HEK293 (cell line): Measurements from ENCODE around the gene ZNF236.

Experiments used
- CTCF ChIA-PET: fragments of 350-600 bp; formaldehyde crosslinking; extraction: SDS; loops from one replicate; lab custom pipeline; 2021; ENCODE audit warnings: antibody characterized with exemption; lab: Yijun Ruan, JAX
- POLR2A ChIA-PET: fragments of 300-600 bp; formaldehyde crosslinking; extraction: SDS; loops from one replicate; lab custom pipeline; 2020; ENCODE audit warnings: antibody characterized with exemption, inconsistent platforms; lab: Yijun Ruan, JAX
- H3K27ac ChIP-seq: fragments of 200-500 bp; sonication (Bioruptor generic); 2 replicates; pipeline ENCODE4 v1.5.1; 2014; ENCODE audit warnings: low read depth, low read length, control low read depth, inconsistent platforms; ENCODE audit errors: extremely low read depth
- H3K36me3 ChIP-seq, 2 experiments: fragments of 200-500 bp in 1 of 2; sonication (Bioruptor generic) in 1 of 2; 1 replicate in 1 of 2; 2 replicates in 1 of 2; pipeline ENCODE4 v1.5.1; 2014 to 2017; ENCODE audit warnings: inconsistent platforms in 2 of 2, low read length in 2 of 2; ENCODE audit not compliant: control insufficient read depth in 2 of 2, insufficient read depth in 1 of 2
- H3K4me1 ChIP-seq: fragments of 200-500 bp; sonication (Bioruptor generic); 2 replicates; pipeline ENCODE4 v1.5.1; 2014; ENCODE audit warnings: mild to moderate bottlenecking, low read length, inconsistent platforms; ENCODE audit not compliant: control insufficient read depth, insufficient read depth
- H3K4me3 ChIP-seq: 2 replicates; pipeline ENCODE4 v1.5.1; 2011; ENCODE audit warnings: low read depth, mild to moderate bottlenecking, control low read depth, low read length, moderate library complexity
- H3K9me3 ChIP-seq: fragments of 200-500 bp; sonication (Bioruptor generic); 2 replicates; pipeline ENCODE4 v1.5.1; 2014; ENCODE audit warnings: low read depth, low read length, inconsistent platforms; ENCODE audit not compliant: control insufficient read depth, insufficient read depth
- HOXC10 ChIP-seq: sonication (generic); formaldehyde crosslinking; IDR thresholded peaks from 2 replicates; pipeline ENCODE4 v1.8.1; 2023; ENCODE audit warnings: mild to moderate bottlenecking, missing genetic modification reagents
- IKZF3 ChIP-seq: fragments of 450-650 bp; IDR thresholded peaks from 2 replicates; pipeline ENCODE4 v1.5.0; 2018; ENCODE audit warnings: missing biosample characterization, mild to moderate bottlenecking, missing genetic modification characterization, moderate library complexity
- KLF1 ChIP-seq: fragments of 450-650 bp; formaldehyde crosslinking; IDR thresholded peaks from 2 replicates; pipeline ENCODE4 v1.5.1; 2016; ENCODE audit warnings: missing biosample characterization, missing genetic modification characterization
- PRDM1 ChIP-seq: fragments of 450-650 bp; formaldehyde crosslinking; IDR thresholded peaks from 2 replicates; pipeline ENCODE4; 2016; ENCODE audit warnings: missing biosample characterization, missing genetic modification characterization
- PRDM4 ChIP-seq: fragments of 450-650 bp; formaldehyde crosslinking; IDR thresholded peaks from 2 replicates; pipeline ENCODE4 v1.5.1; 2017; ENCODE audit warnings: missing biosample characterization, missing genetic modification characterization
- REPIN1 ChIP-seq: fragments of 450-650 bp; formaldehyde crosslinking; IDR thresholded peaks from 2 replicates; pipeline ENCODE4 v1.5.1; 2017; ENCODE audit warnings: missing biosample characterization, missing genetic modification characterization, low read depth
- ZNF10 ChIP-seq: fragments of 450-650 bp; formaldehyde crosslinking; IDR thresholded peaks from 2 replicates; pipeline ENCODE4 v1.5.1; 2017; ENCODE audit warnings: missing biosample characterization, missing genetic modification characterization
- ZNF184 ChIP-seq: fragments of 450-650 bp; IDR thresholded peaks from 2 replicates; pipeline ENCODE4 v1.5.1; 2018; ENCODE audit warnings: missing biosample characterization, mild to moderate bottlenecking, missing genetic modification characterization
- ZNF19 ChIP-seq: fragments of 450-650 bp; formaldehyde crosslinking; IDR thresholded peaks from 2 replicates; pipeline ENCODE4; 2016; ENCODE audit warnings: missing biosample characterization, missing genetic modification characterization, low read depth
- ZNF221 ChIP-seq: fragments of 450-650 bp; formaldehyde crosslinking; IDR thresholded peaks from 2 replicates; pipeline ENCODE4 v1.5.1; 2017; ENCODE audit warnings: missing biosample characterization, missing genetic modification characterization, borderline replicate concordance
- ZNF423 ChIP-seq: fragments of 450-650 bp; formaldehyde crosslinking; IDR thresholded peaks from 2 replicates; pipeline ENCODE4 v1.5.1; 2016; ENCODE audit warnings: missing biosample characterization, missing genetic modification characterization
- ZNF510 ChIP-seq: fragments of 450-650 bp; formaldehyde crosslinking; IDR thresholded peaks from 2 replicates; pipeline ENCODE4 v1.5.1; 2018; ENCODE audit warnings: mild to moderate bottlenecking, missing genetic modification characterization, missing biosample characterization; ENCODE audit not compliant: insufficient replicate concordance
- ZNF514 ChIP-seq: fragments of 450-650 bp; formaldehyde crosslinking; IDR thresholded peaks from 2 replicates; pipeline ENCODE4 v1.5.1; 2016; ENCODE audit warnings: missing biosample characterization, missing genetic modification characterization
- ZNF521 ChIP-seq: fragments of 450-650 bp; formaldehyde crosslinking; IDR thresholded peaks from 2 replicates; pipeline ENCODE4 v1.5.1; 2017; ENCODE audit warnings: missing biosample characterization, mild to moderate bottlenecking, missing genetic modification characterization
- ZNF658 ChIP-seq: fragments of 450-650 bp; formaldehyde crosslinking; IDR thresholded peaks from 2 replicates; pipeline ENCODE4; 2016; ENCODE audit warnings: missing biosample characterization, missing genetic modification characterization
- ZNF701 ChIP-seq: fragments of 450-650 bp; formaldehyde crosslinking; IDR thresholded peaks from 2 replicates; pipeline ENCODE4 v1.5.1; 2016; ENCODE audit warnings: missing biosample characterization, missing genetic modification characterization
- ZNF776 ChIP-seq: fragments of 450-650 bp; formaldehyde crosslinking; IDR thresholded peaks from 2 replicates; pipeline ENCODE4 v1.5.0; 2017; ENCODE audit warnings: missing biosample characterization, missing genetic modification characterization, borderline replicate concordance
- ZXDB ChIP-seq: fragments of 450-650 bp; formaldehyde crosslinking; IDR thresholded peaks from 2 replicates; pipeline ENCODE4 v1.5.1; 2016; ENCODE audit warnings: missing biosample characterization, missing genetic modification characterization
- TF ChIP-seq, protein P1 (sequence below): fragments of 450-650 bp; formaldehyde crosslinking; IDR thresholded peaks from 2 replicates; pipeline ENCODE4 v1.5.1; 2016; ENCODE audit warnings: missing biosample characterization, missing genetic modification characterization
- TF ChIP-seq, protein P2 (sequence below): fragments of 450-650 bp; formaldehyde crosslinking; IDR thresholded peaks from 2 replicates; pipeline ENCODE4 v1.5.1; 2016; ENCODE audit warnings: missing biosample characterization, missing genetic modification characterization

Gene ZNF236

DNA sequence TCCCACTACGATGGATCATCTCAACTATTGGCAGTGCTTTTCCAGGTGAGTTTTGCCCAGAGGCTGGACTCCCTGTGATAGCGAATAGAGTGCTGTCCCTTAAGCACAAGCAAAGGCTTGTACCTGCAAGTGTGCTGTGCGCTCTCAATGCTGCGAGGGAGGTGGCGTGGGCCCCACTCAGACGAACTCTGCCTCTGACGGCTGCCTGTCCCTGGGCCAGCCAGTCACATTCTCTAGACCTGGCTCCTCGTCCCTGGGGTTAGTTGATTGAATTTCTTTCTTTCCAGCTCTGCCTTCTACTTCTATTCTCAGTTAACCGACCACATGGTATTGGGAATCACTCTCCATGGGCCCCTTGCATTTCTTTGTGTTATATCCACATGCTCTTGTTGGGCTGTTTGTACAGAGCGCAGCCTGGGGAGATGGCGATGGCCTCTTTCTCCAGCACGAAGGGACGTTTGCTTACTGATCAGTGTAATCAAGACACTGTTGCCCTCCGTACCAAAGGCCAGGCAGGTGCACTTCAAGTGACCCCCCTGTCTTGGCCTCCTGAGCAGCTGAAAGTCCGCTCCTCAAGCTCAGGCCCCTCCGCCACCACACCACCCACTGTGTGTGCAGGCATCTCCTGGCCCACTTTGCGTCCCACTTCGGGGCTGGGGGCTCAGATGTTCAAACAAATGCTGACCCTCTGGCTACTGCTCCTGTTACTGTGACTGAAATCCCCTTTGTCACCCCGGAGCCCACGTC is 151.3 kb downstream of the ZNF236 start:
- Histone ChIP-seq H3K4me1 (no peaks in the 10 kb centered on the region), H3K36me3 (peaks cover 0 to 19% of the 10 kb centered on the region in 2 experiments; a peak in 2 of 3 replicates), H3K9me3 (no peaks in the 10 kb centered on the region), H3K4me3 (no peak overlapping the region), H3K27ac (no peak overlapping the region)
- TF ChIP-seq ZNF19 (tag by site-specific recombination) (no peak), ZNF701 (tag by site-specific recombination) (no peak), ZNF510 (no peak), ZNF184 (no peak), ZNF10 (tag by site-specific recombination) (no peak), ZNF521 (tag by site-specific recombination) (no peak), ZXDB (tag by site-specific recombination) (no peak), REPIN1 (no peak), KLF1 (no peak), ZNF776 (tag by site-specific recombination) (no peak), ZNF423 (tag by site-specific recombination) (no peak), ZNF221 (no peak), PRDM4 (tag by site-specific recombination) (no peak), HOXC10 (CRISPR knock-in tag) (no peak), IKZF3 (no peak), PRDM1 (tag by site-specific recombination) (no peak), ZNF514 (tag by site-specific recombination) (no peak)
- TF ChIP-seq, protein P1, sequence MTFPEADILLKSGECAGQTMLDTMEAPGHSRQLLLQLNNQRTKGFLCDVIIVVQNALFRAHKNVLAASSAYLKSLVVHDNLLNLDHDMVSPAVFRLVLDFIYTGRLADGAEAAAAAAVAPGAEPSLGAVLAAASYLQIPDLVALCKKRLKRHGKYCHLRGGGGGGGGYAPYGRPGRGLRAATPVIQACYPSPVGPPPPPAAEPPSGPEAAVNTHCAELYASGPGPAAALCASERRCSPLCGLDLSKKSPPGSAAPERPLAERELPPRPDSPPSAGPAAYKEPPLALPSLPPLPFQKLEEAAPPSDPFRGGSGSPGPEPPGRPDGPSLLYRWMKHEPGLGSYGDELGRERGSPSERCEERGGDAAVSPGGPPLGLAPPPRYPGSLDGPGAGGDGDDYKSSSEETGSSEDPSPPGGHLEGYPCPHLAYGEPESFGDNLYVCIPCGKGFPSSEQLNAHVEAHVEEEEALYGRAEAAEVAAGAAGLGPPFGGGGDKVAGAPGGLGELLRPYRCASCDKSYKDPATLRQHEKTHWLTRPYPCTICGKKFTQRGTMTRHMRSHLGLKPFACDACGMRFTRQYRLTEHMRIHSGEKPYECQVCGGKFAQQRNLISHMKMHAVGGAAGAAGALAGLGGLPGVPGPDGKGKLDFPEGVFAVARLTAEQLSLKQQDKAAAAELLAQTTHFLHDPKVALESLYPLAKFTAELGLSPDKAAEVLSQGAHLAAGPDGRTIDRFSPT, result no peak
- ChIA-PET POLR2A (no interaction called here), CTCF (interaction anchor here (2.1 kb wide), 1 partner anchor 10 kb away, joined by 16 read pairs; no protein-coding TSS in a partner anchor)

DNA sequence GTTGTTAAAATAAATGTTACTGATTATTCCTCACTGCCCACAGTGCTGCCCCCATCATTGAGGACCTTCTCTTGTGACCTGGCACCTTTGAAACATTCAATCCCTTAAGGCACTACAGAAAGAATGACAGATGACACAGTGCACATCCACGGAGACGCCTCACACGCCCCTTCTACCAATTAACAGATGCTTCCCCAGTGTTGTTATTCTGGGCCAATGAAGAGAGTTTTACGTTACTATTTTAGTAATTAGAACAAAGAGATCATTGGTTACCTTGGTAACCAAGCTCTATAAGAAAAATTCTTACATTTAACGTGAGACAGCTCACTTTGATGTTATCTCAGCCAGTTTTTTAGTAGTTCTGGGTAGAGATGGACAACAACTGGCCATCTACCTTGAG is 152.0 kb downstream of the ZNF236 start:
- Histone ChIP-seq H3K27ac (no peak overlapping the region), H3K4me1 (no peaks in the 10 kb centered on the region), H3K36me3 (peaks cover 0 to 14% of the 10 kb centered on the region in 2 experiments; a peak in 2 of 3 replicates), H3K4me3 (no peak overlapping the region), H3K9me3 (no peaks in the 10 kb centered on the region)
- TF ChIP-seq, protein P2, sequence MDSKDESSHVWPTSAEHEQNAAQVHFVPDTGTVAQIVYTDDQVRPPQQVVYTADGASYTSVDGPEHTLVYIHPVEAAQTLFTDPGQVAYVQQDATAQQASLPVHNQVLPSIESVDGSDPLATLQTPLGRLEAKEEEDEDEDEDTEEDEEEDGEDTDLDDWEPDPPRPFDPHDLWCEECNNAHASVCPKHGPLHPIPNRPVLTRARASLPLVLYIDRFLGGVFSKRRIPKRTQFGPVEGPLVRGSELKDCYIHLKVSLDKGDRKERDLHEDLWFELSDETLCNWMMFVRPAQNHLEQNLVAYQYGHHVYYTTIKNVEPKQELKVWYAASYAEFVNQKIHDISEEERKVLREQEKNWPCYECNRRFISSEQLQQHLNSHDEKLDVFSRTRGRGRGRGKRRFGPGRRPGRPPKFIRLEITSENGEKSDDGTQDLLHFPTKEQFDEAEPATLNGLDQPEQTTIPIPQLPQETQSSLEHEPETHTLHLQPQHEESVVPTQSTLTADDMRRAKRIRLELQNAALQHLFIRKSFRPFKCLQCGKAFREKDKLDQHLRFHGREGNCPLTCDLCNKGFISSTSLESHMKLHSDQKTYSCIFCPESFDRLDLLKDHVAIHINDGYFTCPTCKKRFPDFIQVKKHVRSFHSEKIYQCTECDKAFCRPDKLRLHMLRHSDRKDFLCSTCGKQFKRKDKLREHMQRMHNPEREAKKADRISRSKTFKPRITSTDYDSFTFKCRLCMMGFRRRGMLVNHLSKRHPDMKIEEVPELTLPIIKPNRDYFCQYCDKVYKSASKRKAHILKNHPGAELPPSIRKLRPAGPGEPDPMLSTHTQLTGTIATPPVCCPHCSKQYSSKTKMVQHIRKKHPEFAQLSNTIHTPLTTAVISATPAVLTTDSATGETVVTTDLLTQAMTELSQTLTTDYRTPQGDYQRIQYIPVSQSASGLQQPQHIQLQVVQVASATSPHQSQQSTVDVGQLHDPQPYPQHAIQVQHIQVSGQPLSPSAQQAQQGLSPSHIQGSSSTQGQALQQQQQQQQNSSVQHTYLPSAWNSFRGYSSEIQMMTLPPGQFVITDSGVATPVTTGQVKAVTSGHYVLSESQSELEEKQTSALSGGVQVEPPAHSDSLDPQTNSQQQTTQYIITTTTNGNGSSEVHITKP (tag by site-specific recombination), result no peak
- no peak for TF ChIP-seq ZNF658 (tag by site-specific recombination)
- ChIA-PET POLR2A (no interaction called here), CTCF (interaction anchor here (2.1 kb wide), 1 partner anchor 10 kb away, joined by 16 read pairs; no protein-coding TSS in a partner anchor)
